Measurements from ENCODE around the gene CYB5D1.
A peak's percentile ranks its signal among the peaks of the same experiment; 100 is the strongest.
"Not testable (repeated sequence)": the region's sequence is repeated elsewhere in the genome, so short reads cannot be mapped to it uniquely, and the experiment has no call there.

Gene CYB5D1, protein sequence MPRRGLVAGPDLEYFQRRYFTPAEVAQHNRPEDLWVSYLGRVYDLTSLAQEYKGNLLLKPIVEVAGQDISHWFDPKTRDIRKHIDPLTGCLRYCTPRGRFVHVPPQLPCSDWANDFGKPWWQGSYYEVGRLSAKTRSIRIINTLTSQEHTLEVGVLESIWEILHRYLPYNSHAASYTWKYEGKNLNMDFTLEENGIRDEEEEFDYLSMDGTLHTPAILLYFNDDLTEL

GRCh38 chr17:7857713-7858521 is at the start of gene CYB5D1:
Gene CYB5D1, plus strand, starts transcription at chr17:7858003. Its CDS starts 132 bp downstream, at chr17:7858135.
- DNase-seq = peak; percentile 85

DNA sequence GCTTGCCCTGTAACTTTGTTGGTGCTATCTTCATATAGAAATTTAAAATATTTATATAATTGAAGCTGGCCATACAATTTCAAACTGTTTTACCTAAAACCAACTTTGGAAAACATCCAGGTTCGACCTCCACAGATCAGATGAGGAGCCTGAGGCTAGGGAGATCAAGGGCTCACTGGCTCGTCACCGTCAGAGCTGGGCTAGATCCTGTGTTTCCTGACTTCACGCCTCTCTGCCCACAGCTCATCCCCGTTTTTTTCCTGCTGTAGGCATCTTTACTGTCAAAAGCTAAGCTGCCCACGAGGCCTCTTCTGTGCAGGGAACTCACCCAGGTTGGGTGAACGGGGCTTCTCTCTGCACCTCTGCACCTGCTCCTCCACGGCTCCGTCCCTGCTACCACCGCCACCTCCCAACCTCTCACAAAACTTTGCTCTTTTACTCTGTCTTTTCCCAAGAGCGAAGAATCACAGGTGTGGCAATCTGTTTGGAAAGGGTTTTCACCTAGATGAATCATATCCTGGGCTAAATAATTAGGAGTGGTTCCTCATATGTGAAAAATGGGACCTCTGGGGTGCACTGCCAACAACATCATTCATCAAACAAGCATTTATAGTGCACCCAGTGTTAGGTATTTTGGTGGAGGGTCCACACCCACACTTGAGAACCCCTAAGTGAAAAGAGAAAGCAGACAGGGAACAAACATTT is 48.6 kb upstream of the CYB5D1 start:
- no peak for DNase-seq

- not testable (repeated sequence) for DNase-seq
These were observed 47.9 kb upstream of the CYB5D1 start for GRCh38 chr17:7809791-7810343.

GRCh38 chr17:7811251-7811650 is 46.6 kb upstream of the CYB5D1 start:
- no peak for DNase-seq

GRCh38 chr17:7814969-7815368 is 42.8 kb upstream of the CYB5D1 start:
- no peak for DNase-seq

GRCh38 chr17:7816926-7817642 is 40.7 kb upstream of the CYB5D1 start:
- no peak for DNase-seq

DNA sequence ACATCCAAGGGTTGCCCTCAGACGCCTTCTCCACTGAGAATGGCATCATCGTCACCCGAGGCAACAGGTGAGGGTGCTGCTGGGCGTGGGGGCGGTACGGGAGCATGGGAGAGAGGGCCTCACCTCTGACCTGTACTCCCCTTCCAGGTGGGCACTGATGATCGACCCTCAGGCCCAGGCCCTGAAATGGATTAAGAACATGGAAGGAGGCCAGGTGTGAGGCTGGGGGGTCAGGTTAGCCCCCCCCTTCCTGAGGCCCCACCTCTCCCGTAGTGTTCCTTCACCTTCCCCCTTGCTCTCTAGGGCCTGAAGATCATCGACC is 40.2 kb upstream of the CYB5D1 start:
- DNase-seq = no peak

DNA sequence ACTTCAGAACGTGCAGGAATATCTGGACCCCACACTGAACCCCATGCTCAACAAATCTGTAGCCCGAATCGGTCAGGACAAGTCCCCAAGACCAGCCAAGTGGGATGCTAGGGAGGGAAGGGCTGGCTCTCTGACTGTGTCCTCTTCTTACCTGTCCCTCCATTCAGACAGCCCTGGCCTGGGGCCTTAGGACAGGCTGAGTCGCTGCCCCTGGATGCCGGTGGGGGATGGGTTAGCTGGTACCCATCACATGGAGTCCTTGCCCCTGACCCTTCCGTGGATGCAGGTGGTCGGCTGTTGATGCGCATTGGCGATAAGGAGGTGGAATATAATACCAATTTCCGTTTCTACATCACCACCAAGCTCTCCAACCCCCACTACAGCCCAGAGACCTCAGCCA is 39.8 kb upstream of the CYB5D1 start:
- DNase-seq = no peak

GRCh38 chr17:7818746-7819645 is 38.8 kb upstream of the CYB5D1 start:
- DNase-seq = no peak

- DNase-seq = no peak
These were observed 37.6 kb upstream of the CYB5D1 start for GRCh38 chr17:7820231-7820630.

- no peak for DNase-seq
These were observed 35.7 kb upstream of the CYB5D1 start for GRCh38 chr17:7822126-7822525.

GRCh38 chr17:7823581-7824001 is 34.2 kb upstream of the CYB5D1 start:
- DNase-seq = no peak

DNA sequence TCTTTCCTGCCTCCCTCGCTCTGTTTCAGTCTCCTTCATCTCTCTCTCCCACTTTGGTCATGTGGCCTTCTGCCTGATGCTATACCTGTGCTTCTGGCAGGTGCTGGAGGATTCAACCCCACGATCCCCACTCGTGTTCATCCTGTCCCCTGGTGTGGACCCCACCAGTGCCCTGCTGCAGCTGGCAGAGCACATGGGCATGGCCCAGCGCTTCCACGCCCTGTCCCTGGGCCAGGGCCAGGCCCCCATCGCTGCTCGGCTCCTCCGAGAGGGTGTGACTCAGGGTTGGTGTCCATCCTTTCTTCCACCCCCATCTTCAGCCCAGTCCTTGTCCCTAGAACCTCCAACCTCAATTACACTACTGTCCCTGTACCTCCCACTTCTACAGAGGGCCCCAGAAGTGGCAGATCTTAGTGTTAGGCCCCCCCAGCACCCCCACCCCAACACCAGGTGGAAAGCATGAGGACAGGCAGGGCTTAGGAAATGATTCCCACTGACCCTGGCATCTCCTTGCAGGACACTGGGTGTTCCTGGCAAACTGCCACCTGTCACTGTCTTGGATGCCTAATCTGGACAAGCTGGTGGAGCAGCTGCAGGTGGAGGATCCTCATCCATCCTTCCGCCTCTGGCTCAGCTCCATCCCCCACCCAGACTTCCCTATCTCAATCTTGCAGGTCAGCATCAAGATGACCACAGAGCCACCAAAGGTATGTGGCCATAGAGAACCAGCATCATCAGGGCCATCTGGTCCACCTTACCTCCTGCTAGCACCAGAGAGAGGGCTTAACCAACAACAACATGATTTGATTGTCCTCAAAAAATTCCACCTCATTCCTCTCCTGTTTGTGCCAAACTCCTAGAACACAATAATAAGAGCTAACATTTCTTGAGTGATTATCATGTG is 33.5 kb upstream of the CYB5D1 start:
- DNase-seq = no peak

DNA sequence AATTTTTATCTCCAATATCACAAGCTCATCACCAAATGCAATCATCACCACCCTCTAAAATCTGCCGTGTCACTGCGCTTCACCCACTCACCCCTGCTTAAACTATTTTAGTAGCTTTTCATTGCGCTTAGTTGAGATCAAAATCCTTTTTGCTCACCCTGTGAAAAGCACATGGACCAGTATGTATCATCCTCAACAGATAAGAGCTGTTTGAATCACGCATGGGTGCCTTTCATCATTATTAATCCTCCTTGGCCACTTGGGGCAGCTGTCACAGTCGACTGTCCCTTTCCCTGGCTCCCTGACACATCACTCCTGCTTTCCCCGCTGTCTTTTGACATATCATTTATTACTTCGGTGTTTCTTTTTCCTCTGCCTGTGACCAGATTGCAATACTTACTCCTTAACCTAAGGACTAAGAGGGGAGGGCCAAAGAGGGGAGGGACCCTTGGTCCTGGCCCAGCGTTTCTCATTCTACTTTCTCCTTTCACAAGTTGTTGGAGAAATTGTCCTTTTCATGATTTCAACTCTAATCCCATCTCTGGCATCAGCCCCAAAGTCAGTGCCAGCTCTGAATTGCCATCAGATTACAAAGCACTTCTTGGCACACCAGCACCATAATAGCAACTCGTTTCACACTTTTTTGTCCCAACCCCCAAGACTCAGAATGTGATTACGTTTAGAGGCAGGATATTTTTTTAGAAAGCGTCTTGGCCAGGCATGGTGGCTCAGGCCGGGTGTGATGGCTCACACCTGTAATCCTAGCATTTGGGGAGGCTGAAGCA is 32.4 kb upstream of the CYB5D1 start:
- no peak for DNase-seq

- DNase-seq = no peak
These were observed 27.2 kb upstream of the CYB5D1 start for GRCh38 chr17:7830616-7831015.

DNA sequence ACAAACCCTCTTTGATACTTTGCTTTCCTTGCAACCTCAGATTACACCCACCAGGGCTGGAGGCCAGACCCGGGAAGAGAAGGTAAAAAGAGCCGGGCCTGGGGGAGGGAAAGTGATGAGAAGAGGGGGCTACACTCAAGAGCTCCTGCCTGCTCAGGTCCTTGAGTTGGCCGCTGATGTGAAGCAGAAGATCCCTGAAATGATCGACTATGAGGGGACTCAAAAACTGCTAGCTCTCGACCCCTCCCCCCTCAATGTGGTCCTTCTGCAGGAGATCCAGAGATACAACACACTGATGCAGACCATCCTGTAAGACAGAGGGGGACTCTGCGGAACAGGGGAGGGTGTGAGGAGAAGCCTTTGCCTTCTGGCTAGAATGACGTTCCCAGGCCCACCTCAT is 26.6 kb upstream of the CYB5D1 start:
- DNase-seq = no peak

GRCh38 chr17:7832431-7832830 is 25.4 kb upstream of the CYB5D1 start:
- no peak for DNase-seq

GRCh38 chr17:7833011-7833794 is 24.6 kb upstream of the CYB5D1 start:
- DNase-seq = no peak

Data from NCI-H1417 treated with DMSO at 0.1 percent for 48 hours (cell line).